ENCODE results near the gene TTC7B.

DNA sequence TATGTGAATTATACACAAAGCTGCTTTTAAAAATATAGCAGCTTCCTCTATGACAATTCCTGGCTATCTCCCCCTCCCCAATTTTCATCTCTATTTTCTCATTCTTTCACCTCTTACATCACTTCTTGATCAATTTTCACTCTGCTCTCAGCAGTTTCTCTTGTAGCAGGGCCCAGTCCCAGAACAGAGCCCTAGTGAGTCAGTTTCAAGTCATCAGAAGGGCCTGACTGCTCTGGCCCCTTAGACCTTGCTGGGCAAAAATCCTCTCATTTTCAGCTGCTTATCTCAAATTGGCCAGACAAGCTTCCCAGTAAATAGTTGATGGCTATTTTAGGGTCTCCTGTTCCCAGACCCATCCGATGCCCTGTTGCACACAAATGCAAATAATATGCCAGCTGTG is 101.4 kb downstream of the TTC7B start:
- TF ChIP-seq, protein P1, sequence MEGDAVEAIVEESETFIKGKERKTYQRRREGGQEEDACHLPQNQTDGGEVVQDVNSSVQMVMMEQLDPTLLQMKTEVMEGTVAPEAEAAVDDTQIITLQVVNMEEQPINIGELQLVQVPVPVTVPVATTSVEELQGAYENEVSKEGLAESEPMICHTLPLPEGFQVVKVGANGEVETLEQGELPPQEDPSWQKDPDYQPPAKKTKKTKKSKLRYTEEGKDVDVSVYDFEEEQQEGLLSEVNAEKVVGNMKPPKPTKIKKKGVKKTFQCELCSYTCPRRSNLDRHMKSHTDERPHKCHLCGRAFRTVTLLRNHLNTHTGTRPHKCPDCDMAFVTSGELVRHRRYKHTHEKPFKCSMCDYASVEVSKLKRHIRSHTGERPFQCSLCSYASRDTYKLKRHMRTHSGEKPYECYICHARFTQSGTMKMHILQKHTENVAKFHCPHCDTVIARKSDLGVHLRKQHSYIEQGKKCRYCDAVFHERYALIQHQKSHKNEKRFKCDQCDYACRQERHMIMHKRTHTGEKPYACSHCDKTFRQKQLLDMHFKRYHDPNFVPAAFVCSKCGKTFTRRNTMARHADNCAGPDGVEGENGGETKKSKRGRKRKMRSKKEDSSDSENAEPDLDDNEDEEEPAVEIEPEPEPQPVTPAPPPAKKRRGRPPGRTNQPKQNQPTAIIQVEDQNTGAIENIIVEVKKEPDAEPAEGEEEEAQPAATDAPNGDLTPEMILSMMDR (IDR thresholded peaks at IDR 0.05) = no peak
- TF ChIP-seq POLR2A (IDR thresholded peaks at IDR 0.05) (no peak), POLR2AphosphoS5 (IDR thresholded peaks at IDR 0.05) (no peak)

All from prostate gland (tissue), 2 donors.